ENCODE results near the gene IZUMO2.
"Not testable (repeated sequence)": the region's sequence is repeated elsewhere in the genome, so short reads cannot be mapped to it uniquely, and the experiment has no call there.

IZUMO2 gene

DNA sequence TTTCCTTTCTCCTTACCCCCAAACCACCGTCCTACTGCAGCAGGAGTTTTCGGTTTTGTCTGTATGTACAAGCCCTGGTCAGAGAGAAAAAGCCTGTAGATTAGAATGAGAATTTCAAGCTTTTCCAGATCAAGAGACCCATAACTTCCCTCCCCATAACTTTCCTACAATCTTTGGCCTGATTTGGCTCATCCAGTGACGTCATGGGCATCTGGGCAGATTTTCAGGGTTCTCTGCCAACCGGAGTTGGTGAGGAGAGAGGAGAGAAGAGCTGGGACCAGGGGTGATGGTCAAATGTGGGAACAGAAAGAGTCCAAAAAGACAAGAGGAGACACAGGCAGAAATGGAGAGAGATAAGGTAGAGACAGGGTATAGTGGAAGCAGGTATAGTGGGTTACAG, 10.5 kb downstream of the IZUMO2 start:
- no peak for DNase-seq
- 65% methylated on average over 2 of the region's 4 CpGs for WGBS
- no peak overlapping the region for H3K9ac ChIP-seq (ENCODE audit: low read length)
- no peak overlapping the region for H3K27ac ChIP-seq (ENCODE audit: low read length, poor library complexity, severe bottlenecking)
- no peaks in the 10 kb centered on the region for H3K4me1 ChIP-seq (ENCODE audit: control insufficient read depth, insufficient read depth, low read depth, low read length)
- no peak overlapping the region for H4K91ac ChIP-seq (ENCODE audit: low read length)
- H2BK120ac ChIP-seq (ENCODE audit: low read depth, low read length) = no peak overlapping the region
- peaks cover 10% of the 10 kb centered on the region for H3K9me3 ChIP-seq (ENCODE audit: control insufficient read depth, low read length)
- H3K4me2 ChIP-seq (ENCODE audit: low read length, poor library complexity, severe bottlenecking) = no peak overlapping the region
- H2AK5ac ChIP-seq (ENCODE audit: low read length, severe bottlenecking) = no peak overlapping the region
- H3K14ac ChIP-seq (ENCODE audit: low read length in 2 of 2) = no peak overlapping the region
- no peaks in the 10 kb centered on the region for H3K36me3 ChIP-seq (ENCODE audit: control insufficient read depth in 1 of 2, insufficient read depth in 2 of 2, low read depth in 1 of 2, low read length in 2 of 2)
- no peaks in the 10 kb centered on the region for H3K27me3 ChIP-seq (ENCODE audit: control insufficient read depth in 1 of 2, insufficient read depth in 1 of 2, low read length in 2 of 2)
- H3K4me3 ChIP-seq (ENCODE audit: insufficient read depth in 1 of 2, low read depth in 1 of 2, low read length in 2 of 2) = no peak overlapping the region
- no peak overlapping the region for H2BK15ac ChIP-seq (ENCODE audit: low read depth, poor library complexity, severe bottlenecking)
- H2AFZ ChIP-seq (ENCODE audit: low read depth, low read length) = no peak overlapping the region
- no peak overlapping the region for H3K4ac ChIP-seq (ENCODE audit: low read depth in 1 of 2, low read length in 2 of 2)
- H3K18ac ChIP-seq (ENCODE audit: low read depth in 1 of 2, low read length in 2 of 2) = no peak overlapping the region
- H2BK12ac ChIP-seq (ENCODE audit: low read length in 2 of 2) = no peak overlapping the region
- no peak overlapping the region for H3K23ac ChIP-seq (ENCODE audit: low read length in 2 of 2)
- no peak overlapping the region for H4K8ac ChIP-seq (ENCODE audit: low read length)
- no peaks in the 10 kb centered on the region for H3K79me1 ChIP-seq (replicated peaks; ENCODE audit: low read length, poor library complexity, severe bottlenecking)
- H2BK5ac ChIP-seq (ENCODE audit: low read depth, low read length, poor library complexity, severe bottlenecking) = no peak overlapping the region

DNA sequence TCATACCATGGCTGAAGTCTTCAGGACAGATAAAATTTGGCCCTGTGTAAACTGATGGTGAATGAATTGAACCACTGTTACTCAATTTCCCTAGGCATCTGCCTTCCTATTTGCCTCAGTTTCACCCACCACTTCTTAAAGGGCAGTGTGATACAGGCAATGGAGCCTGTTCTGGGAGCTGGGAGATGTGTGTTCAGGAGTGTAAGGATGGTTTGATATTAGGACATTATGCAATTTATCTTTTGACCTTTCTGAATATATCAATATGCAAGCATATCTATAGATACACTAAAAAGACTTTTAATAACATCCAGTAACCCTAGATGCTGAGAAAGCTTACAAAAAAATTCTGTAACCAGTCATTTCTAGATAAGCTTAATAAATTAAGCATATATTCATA, 14.6 kb downstream of the IZUMO2 start:
- H3K23ac ChIP-seq (ENCODE audit: low read length in 2 of 2) = no peak overlapping the region
- peak overlapping the region in 1 of 2 experiments; percentile 71 for H3K4me3 ChIP-seq (ENCODE audit: insufficient read depth in 1 of 2, low read depth in 1 of 2, low read length in 2 of 2)
- H3K36me3 ChIP-seq (ENCODE audit: control insufficient read depth in 1 of 2, insufficient read depth in 2 of 2, low read depth in 1 of 2, low read length in 2 of 2) = no peaks in the 10 kb centered on the region
- no peak overlapping the region for H2AFZ ChIP-seq (ENCODE audit: low read depth, low read length)
- H3K4me2 ChIP-seq (ENCODE audit: low read length, poor library complexity, severe bottlenecking) = no peak overlapping the region
- H3K18ac ChIP-seq (ENCODE audit: low read depth in 1 of 2, low read length in 2 of 2) = no peak overlapping the region
- no peak overlapping the region for H2BK5ac ChIP-seq (ENCODE audit: low read depth, low read length, poor library complexity, severe bottlenecking)
- peaks cover 0 to 14% of the 10 kb centered on the region in 2 experiments for H3K27me3 ChIP-seq (ENCODE audit: control insufficient read depth in 1 of 2, insufficient read depth in 1 of 2, low read length in 2 of 2)
- H3K9me3 ChIP-seq (ENCODE audit: control insufficient read depth, low read length) = peaks cover 10% of the 10 kb centered on the region
- no peak overlapping the region for H2BK12ac ChIP-seq (ENCODE audit: low read length in 2 of 2)
- DNase-seq = no peak
- no peak overlapping the region for H4K8ac ChIP-seq (ENCODE audit: low read length)
- H2BK120ac ChIP-seq (ENCODE audit: low read depth, low read length) = no peak overlapping the region
- no peak overlapping the region for H2AK5ac ChIP-seq (ENCODE audit: low read length, severe bottlenecking)
- H3K9ac ChIP-seq (ENCODE audit: low read length) = no peak overlapping the region
- no peak overlapping the region for H3K27ac ChIP-seq (ENCODE audit: low read length, poor library complexity, severe bottlenecking)
- H2BK15ac ChIP-seq (ENCODE audit: low read depth, poor library complexity, severe bottlenecking) = no peak overlapping the region
- H3K4ac ChIP-seq (ENCODE audit: low read depth in 1 of 2, low read length in 2 of 2) = no peak overlapping the region
- H3K79me1 ChIP-seq (replicated peaks; ENCODE audit: low read length, poor library complexity, severe bottlenecking) = no peaks in the 10 kb centered on the region
- no peak overlapping the region for H3K14ac ChIP-seq (ENCODE audit: low read length in 2 of 2)
- H3K4me1 ChIP-seq (ENCODE audit: control insufficient read depth, insufficient read depth, low read depth, low read length) = no peaks in the 10 kb centered on the region
- no peak overlapping the region for H4K91ac ChIP-seq (ENCODE audit: low read length)

- Histone ChIP-seq H3K4me2 (ENCODE audit: low read length, poor library complexity, severe bottlenecking) (peak overlapping the region; percentile 62), H4K91ac (ENCODE audit: low read length) (no peak overlapping the region), H3K4me3 (ENCODE audit: insufficient read depth in 1 of 2, low read depth in 1 of 2, low read length in 2 of 2) (peak overlapping the region; percentile 53 to 71), H2BK5ac (ENCODE audit: low read depth, low read length, poor library complexity, severe bottlenecking) (no peak overlapping the region), H2AK5ac (ENCODE audit: low read length, severe bottlenecking) (no peak overlapping the region), H3K4me1 (ENCODE audit: control insufficient read depth, insufficient read depth, low read depth, low read length) (no peaks in the 10 kb centered on the region), H3K79me1 (replicated peaks; ENCODE audit: low read length, poor library complexity, severe bottlenecking) (no peaks in the 10 kb centered on the region), H2AFZ (ENCODE audit: low read depth, low read length) (no peak overlapping the region), H2BK15ac (ENCODE audit: low read depth, poor library complexity, severe bottlenecking) (no peak overlapping the region), H4K8ac (ENCODE audit: low read length) (no peak overlapping the region), H3K36me3 (ENCODE audit: control insufficient read depth in 1 of 2, insufficient read depth in 2 of 2, low read depth in 1 of 2, low read length in 2 of 2) (no peaks in the 10 kb centered on the region), H3K27me3 (ENCODE audit: control insufficient read depth in 1 of 2, insufficient read depth in 1 of 2, low read length in 2 of 2) (peaks cover 0 to 14% of the 10 kb centered on the region in 2 experiments), H3K9ac (ENCODE audit: low read length) (peak overlapping the region; percentile 64), H3K23ac (ENCODE audit: low read length in 2 of 2) (no peak overlapping the region), H2BK12ac (ENCODE audit: low read length in 2 of 2) (no peak overlapping the region), H3K14ac (ENCODE audit: low read length in 2 of 2) (no peak overlapping the region), H3K4ac (ENCODE audit: low read depth in 1 of 2, low read length in 2 of 2) (no peak overlapping the region), H3K18ac (ENCODE audit: low read depth in 1 of 2, low read length in 2 of 2) (no peak overlapping the region), H3K9me3 (ENCODE audit: control insufficient read depth, low read length) (peaks cover 10% of the 10 kb centered on the region), H2BK120ac (ENCODE audit: low read depth, low read length) (no peak overlapping the region), H3K27ac (ENCODE audit: low read length, poor library complexity, severe bottlenecking) (no peak overlapping the region)
- DNase-seq = peak; percentile 67
- WGBS = under 1% methylated on average over 41 of the region's 52 CpGs
Observed at GRCh38 chr19:50147462-50148423, 15.3 kb downstream of the IZUMO2 start.

DNA sequence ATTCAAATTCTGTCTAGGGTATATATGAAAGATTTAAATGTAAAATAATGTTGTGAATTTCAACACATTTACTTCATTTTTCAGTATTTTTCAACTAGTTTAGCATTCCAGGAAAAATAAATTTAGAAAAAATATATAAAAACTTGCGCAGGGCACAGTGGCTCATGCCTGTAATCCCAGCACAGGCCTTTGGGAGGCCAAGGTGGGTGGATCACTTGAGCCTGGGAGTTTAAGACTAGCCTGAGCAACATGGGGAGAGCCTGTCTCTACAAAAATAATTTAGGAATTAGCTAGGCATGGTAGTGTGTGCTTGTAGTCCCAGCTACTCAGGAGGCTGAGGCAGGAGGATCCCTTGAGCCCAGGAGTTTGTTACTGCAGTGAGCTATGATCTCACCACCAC, 21.2 kb downstream of the IZUMO2 start:
- H2BK120ac ChIP-seq (ENCODE audit: low read depth, low read length); H2AFZ ChIP-seq (ENCODE audit: low read depth, low read length); DNase-seq; H4K91ac ChIP-seq (ENCODE audit: low read length); H2BK5ac ChIP-seq (ENCODE audit: low read depth, low read length, poor library complexity, severe bottlenecking); H3K23ac ChIP-seq (ENCODE audit: low read length in 2 of 2); H3K36me3 ChIP-seq (ENCODE audit: control insufficient read depth in 1 of 2, insufficient read depth in 2 of 2, low read depth in 1 of 2, low read length in 2 of 2); H2BK12ac ChIP-seq (ENCODE audit: low read length in 2 of 2); H3K9me3 ChIP-seq (ENCODE audit: control insufficient read depth, low read length); H3K18ac ChIP-seq (ENCODE audit: low read depth in 1 of 2, low read length in 2 of 2); H2BK15ac ChIP-seq (ENCODE audit: low read depth, poor library complexity, severe bottlenecking); H2AK5ac ChIP-seq (ENCODE audit: low read length, severe bottlenecking); H3K4me2 ChIP-seq (ENCODE audit: low read length, poor library complexity, severe bottlenecking); H3K14ac ChIP-seq (ENCODE audit: low read length in 2 of 2); H3K9ac ChIP-seq (ENCODE audit: low read length); H4K8ac ChIP-seq (ENCODE audit: low read length); H3K79me1 ChIP-seq (replicated peaks; ENCODE audit: low read length, poor library complexity, severe bottlenecking); H3K4ac ChIP-seq (ENCODE audit: low read depth in 1 of 2, low read length in 2 of 2); H3K27ac ChIP-seq (ENCODE audit: low read length, poor library complexity, severe bottlenecking); H3K4me1 ChIP-seq (ENCODE audit: control insufficient read depth, insufficient read depth, low read depth, low read length); H3K4me3 ChIP-seq (ENCODE audit: insufficient read depth in 1 of 2, low read depth in 1 of 2, low read length in 2 of 2): not testable (repeated sequence)
- 86% methylated on average over 1 of the region's 1 CpG for WGBS
- H3K27me3 ChIP-seq (ENCODE audit: control insufficient read depth in 1 of 2, insufficient read depth in 1 of 2, low read length in 2 of 2) = peaks cover 0 to 11% of the 10 kb centered on the region in 2 experiments

Measured in mesenchymal stem cell (in vitro differentiated cells and primary cell).